ENCODE data around the gene GRIK5.
"Not testable (repeated sequence)": the region's sequence is repeated elsewhere in the genome, so short reads cannot be mapped to it uniquely, and the experiment has no call there.

GRIK5 gene

GRCh38 chr19:42017040-42017439, 53.0 kb downstream of the GRIK5 start:
- Histone ChIP-seq H3K27me3 (no peaks in the 10 kb centered on the region), H3K4me3 (ENCODE audit: low read depth in 1 of 2, low read length in 1 of 2) (no peak overlapping the region), H3K4me1 (ENCODE audit: control insufficient read depth in 1 of 2, insufficient read depth in 1 of 2, low read depth in 1 of 2, low read length in 1 of 2) (no peaks in the 10 kb centered on the region), H3K27ac (no peak overlapping the region), H3K9me3 (no peaks in the 10 kb centered on the region), H3K36me3 (no peaks in the 10 kb centered on the region)
- no peak for TF ChIP-seq CTCF (IDR thresholded peaks at IDR 0.05)

- not testable (repeated sequence) for H3K27ac ChIP-seq; H3K27me3 ChIP-seq; H3K9me3 ChIP-seq; H3K4me1 ChIP-seq (ENCODE audit: control insufficient read depth in 1 of 2, insufficient read depth in 1 of 2, low read depth in 1 of 2, low read length in 1 of 2); H3K4me3 ChIP-seq (ENCODE audit: low read depth in 1 of 2, low read length in 1 of 2); H3K36me3 ChIP-seq
Measured at GRCh38 chr19:42012747-42013146, 57.3 kb downstream of the GRIK5 start.

- no peaks in the 10 kb centered on the region for H3K27me3 ChIP-seq
- H3K36me3 ChIP-seq, result no peaks in the 10 kb centered on the region
- no peak overlapping the region for H3K4me3 ChIP-seq (ENCODE audit: low read depth in 1 of 2, low read length in 1 of 2)
- TF ChIP-seq CTCF (IDR thresholded peaks at IDR 0.05), result no peak
- no peak overlapping the region for H3K27ac ChIP-seq
- H3K4me1 ChIP-seq (ENCODE audit: control insufficient read depth in 1 of 2, insufficient read depth in 1 of 2, low read depth in 1 of 2, low read length in 1 of 2), result no peaks in the 10 kb centered on the region
- no peaks in the 10 kb centered on the region for H3K9me3 ChIP-seq
Measured at GRCh38 chr19:42010245-42011126, 59.5 kb downstream of the GRIK5 start.

- H3K36me3 ChIP-seq, result no peaks in the 10 kb centered on the region
- no peak for TF ChIP-seq CTCF (IDR thresholded peaks at IDR 0.05)
- no peaks in the 10 kb centered on the region for H3K4me1 ChIP-seq (ENCODE audit: control insufficient read depth in 1 of 2, insufficient read depth in 1 of 2, low read depth in 1 of 2, low read length in 1 of 2)
- no peak overlapping the region for H3K4me3 ChIP-seq (ENCODE audit: low read depth in 1 of 2, low read length in 1 of 2)
- no peaks in the 10 kb centered on the region for H3K9me3 ChIP-seq
- no peak overlapping the region for H3K27ac ChIP-seq
- peaks cover 4% of the 10 kb centered on the region for H3K27me3 ChIP-seq
Measured at GRCh38 chr19:42006569-42006968, 63.4 kb downstream of the GRIK5 start.

GRCh38 chr19:42005504-42005903, 64.5 kb downstream of the GRIK5 start:
- H3K27me3 ChIP-seq, result peaks cover 14% of the 10 kb centered on the region
- no peak overlapping the region for H3K4me3 ChIP-seq (ENCODE audit: low read depth in 1 of 2, low read length in 1 of 2)
- TF ChIP-seq CTCF (IDR thresholded peaks at IDR 0.05), result no peak
- no peaks in the 10 kb centered on the region for H3K4me1 ChIP-seq (ENCODE audit: control insufficient read depth in 1 of 2, insufficient read depth in 1 of 2, low read depth in 1 of 2, low read length in 1 of 2)
- no peaks in the 10 kb centered on the region for H3K36me3 ChIP-seq
- no peak overlapping the region for H3K27ac ChIP-seq
- H3K9me3 ChIP-seq, result no peaks in the 10 kb centered on the region

GRCh38 chr19:42003506-42004294, 66.3 kb downstream of the GRIK5 start:
- no peaks in the 10 kb centered on the region for H3K36me3 ChIP-seq
- no peak for TF ChIP-seq CTCF (IDR thresholded peaks at IDR 0.05)
- H3K4me3 ChIP-seq (ENCODE audit: low read depth in 1 of 2, low read length in 1 of 2), result no peak overlapping the region
- H3K27ac ChIP-seq, result no peak overlapping the region
- no peaks in the 10 kb centered on the region for H3K4me1 ChIP-seq (ENCODE audit: control insufficient read depth in 1 of 2, insufficient read depth in 1 of 2, low read depth in 1 of 2, low read length in 1 of 2)
- H3K9me3 ChIP-seq, result no peaks in the 10 kb centered on the region
- H3K27me3 ChIP-seq, result peaks cover 33% of the 10 kb centered on the region

Data from neutrophil (primary cell).